ENCODE results near the gene GRB10. TPM values are rescaled to one million over a fixed set of nuclear protein-coding genes. Genes with fewer than 3 reads are reported as not detected.

Gene GRB10
- total and polyA plus RNA-seq, 2 of the 8 experiments (the other 6 are each of a cell fraction or from before 2014, with no cell fraction given), result 35.7 to 97.0 TPM

DNA sequence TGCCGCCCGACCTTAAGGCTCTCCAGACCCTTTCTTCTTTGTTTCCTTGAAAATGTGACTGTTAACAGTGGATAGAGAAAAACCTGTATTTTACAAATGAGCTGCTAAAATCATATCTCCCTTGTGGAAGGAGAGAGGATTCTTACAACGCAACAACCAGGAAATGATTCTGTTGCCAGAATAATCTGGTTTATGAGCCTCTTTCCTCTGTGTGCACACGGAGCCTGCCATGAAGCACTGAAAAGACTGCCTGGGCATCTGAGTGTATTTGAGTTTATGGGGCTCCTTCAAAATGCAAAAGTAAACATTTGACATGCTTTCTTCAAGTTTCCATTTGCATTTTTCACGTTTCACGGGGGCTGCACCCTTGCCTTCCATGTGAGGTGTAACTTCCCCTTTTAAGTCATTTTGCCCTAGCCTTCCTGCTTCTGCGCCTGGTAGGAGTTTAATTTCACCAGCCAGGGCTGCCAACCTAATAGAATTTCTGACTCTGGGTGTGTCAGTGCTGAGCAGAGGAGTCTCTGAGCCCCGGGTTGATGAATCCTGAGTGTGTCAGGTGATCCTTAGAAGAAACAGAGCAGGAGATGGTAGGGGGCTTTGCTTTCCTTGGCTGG is 101.2 kb downstream of the GRB10 start (continued):
- no peak for TF ChIP-seq EP300 (IDR thresholded peaks at IDR 0.05; ENCODE audit: borderline replicate concordance in 1 of 2, low read depth in 2 of 2, low read length in 2 of 2)
- no peak for TF ChIP-seq TAF7 (optimal IDR thresholded peaks at IDR 0.05; ENCODE audit: borderline replicate concordance, low read depth, low read length)

All from H1 (cell line).